CD14-positive monocyte (primary cell): ENCODE results near the gene ITGB2. TPM values are rescaled to one million over a fixed set of nuclear protein-coding genes. Genes with fewer than 3 reads are reported as not detected.

Experiments used
- DNase-seq, 3 donors: peaks; one replicate each; pipeline ENCODE4 v3.0.0-alpha.2; 2011 to 2022
- H2AFZ ChIP-seq: 2 replicates; pipeline ENCODE4 v1.6.0; 2012; ENCODE audit warnings: mild to moderate bottlenecking, low read depth, low read length, inconsistent platforms; ENCODE audit not compliant: insufficient read depth, poor library complexity, severe bottlenecking
- H3K27ac ChIP-seq, 2 donors: 1 replicate in 1 of 2; 2 replicates in 1 of 2; pipeline ENCODE4 v1.5.1; 2012 to 2013; ENCODE audit warnings: low read length in 2 of 2, control low read depth in 1 of 2, inconsistent platforms in 1 of 2, low read depth in 1 of 2, mild to moderate bottlenecking in 1 of 2
- H3K27me3 ChIP-seq, 2 donors: one replicate each; pipeline versions ENCODE4 v1.6.0 to v1.6.1; 2011 to 2013; ENCODE audit warnings: low read length in 2 of 2; ENCODE audit not compliant: control insufficient read depth in 2 of 2, insufficient read depth in 2 of 2
- H3K36me3 ChIP-seq, 2 donors: replicated peaks in 1 of 2; 1 replicate in 1 of 2; 2 replicates in 1 of 2; pipeline versions ENCODE4 v1.5.1 to v1.6.1; 2012 to 2013; ENCODE audit warnings: low read length in 2 of 2, control low read depth in 1 of 2, inconsistent platforms in 1 of 2, mild to moderate bottlenecking in 1 of 2; ENCODE audit not compliant: insufficient read depth in 2 of 2, control insufficient read depth in 1 of 2
- H3K4me1 ChIP-seq, 2 donors: 1 replicate in 1 of 2; 2 replicates in 1 of 2; pipeline versions ENCODE4 v1.5.1 to v1.6.1; 2012 to 2013; ENCODE audit warnings: low read length in 2 of 2, control low read depth in 1 of 2, inconsistent platforms in 1 of 2, mild to moderate bottlenecking in 1 of 2, moderate library complexity in 1 of 2; ENCODE audit not compliant: insufficient read depth in 2 of 2, control insufficient read depth in 1 of 2
- H3K4me2 ChIP-seq: replicated peaks from 2 replicates; pipeline ENCODE3; 2012; ENCODE audit warnings: low read length, moderate library complexity, mild to moderate bottlenecking; ENCODE audit not compliant: poor library complexity, severe bottlenecking; ENCODE audit errors: extremely low read depth
- H3K4me3 ChIP-seq, 3 experiments: fragments of 200-600 bp in 1 of 3; sonication (generic) in 1 of 3; replicated peaks in 1 of 3; 1 replicate in 2 of 3; 2 replicates in 1 of 3; pipeline ENCODE4 v1.5.1; 2011 to 2013; ENCODE audit warnings: low read length in 3 of 3, mild to moderate bottlenecking in 3 of 3, control low read depth in 2 of 3, low read depth in 2 of 3, inconsistent platforms in 1 of 3, moderate library complexity in 1 of 3
- H3K79me2 ChIP-seq: 2 replicates; pipeline ENCODE4 v1.6.0; 2012; ENCODE audit warnings: mild to moderate bottlenecking, control low read depth, inconsistent platforms, low read length, moderate library complexity; ENCODE audit not compliant: insufficient read depth
- H3K9ac ChIP-seq: 2 replicates; pipeline ENCODE4 v1.6.0; 2017; ENCODE audit warnings: low read length, mild to moderate bottlenecking; ENCODE audit not compliant: insufficient read depth, poor library complexity, severe bottlenecking
- H3K9me3 ChIP-seq, 2 donors: replicated peaks in 1 of 2; 1 replicate in 1 of 2; 2 replicates in 1 of 2; pipeline versions ENCODE4 v1.5.1 to v1.6.1; 2012 to 2013; ENCODE audit warnings: low read length in 2 of 2, control low read depth in 1 of 2; ENCODE audit not compliant: control insufficient read depth in 1 of 2, insufficient read depth in 1 of 2
- H4K20me1 ChIP-seq: 2 replicates; pipeline ENCODE4 v1.6.0; 2012; ENCODE audit warnings: mild to moderate bottlenecking, low read length, control low read depth, moderate library complexity; ENCODE audit not compliant: insufficient read depth
- H3K27ac Mint-ChIP-seq, 7 donors: one replicate each; pipeline ENCODE4 v1.8.0; 2020; ENCODE audit warnings: mild to moderate bottlenecking in 7 of 7, mixed read lengths in 7 of 7, moderate library complexity in 6 of 7, inconsistent platforms in 2 of 7
- H3K27me3 Mint-ChIP-seq, 3 donors: one replicate each; pipeline ENCODE4 v1.8.0; 2021 to 2022; ENCODE audit warnings: low read depth in 3 of 3, mild to moderate bottlenecking in 3 of 3, mixed read lengths in 3 of 3, moderate library complexity in 3 of 3, inconsistent platforms in 1 of 3
- H3K36me3 Mint-ChIP-seq, 2 donors: one replicate each; pipeline ENCODE4 v1.8.0; 2020; ENCODE audit warnings: mixed read lengths in 2 of 2, inconsistent platforms in 1 of 2, mild to moderate bottlenecking in 1 of 2
- H3K4me1 Mint-ChIP-seq: one replicate; pipeline ENCODE4 v1.8.0; 2020; ENCODE audit warnings: mild to moderate bottlenecking, mixed read lengths
- H3K4me3 Mint-ChIP-seq, 2 donors: one replicate each; pipeline ENCODE4 v1.8.0; 2020; ENCODE audit warnings: mild to moderate bottlenecking in 2 of 2, mixed read lengths in 2 of 2, moderate library complexity in 1 of 2
- H3K9me3 Mint-ChIP-seq, 7 donors: one replicate each; pipeline ENCODE4 v1.8.0; 2020 to 2022; ENCODE audit warnings: mixed read lengths in 7 of 7, mild to moderate bottlenecking in 6 of 7, moderate library complexity in 6 of 7, inconsistent platforms in 2 of 7
- CTCF ChIP-seq: fragments of 200-600 bp; IDR thresholded peaks from one replicate; pipeline ENCODE4 v1.8.0; 2022; ENCODE audit warnings: antibody characterized with exemption, mild to moderate bottlenecking
- whole genome bisulfite sequencing: methylation state at CpG from one replicate; pipeline ENCODE4 v1.1.5; 2013; ENCODE audit warnings: missing lambda C conversion rate; ENCODE audit not compliant: insufficient coverage; 5-methylcytosine and 5-hydroxymethylcytosine counted together
- intact Hi-C, 2 donors: fragments of 100-400 bp; cut with micrococcal nuclease; formaldehyde crosslinking; loops; one replicate each; pipeline versions ENCODE4 v1.15.0 to v1.15.1; 2023
- polyA plus RNA-seq, 3 donors: library from polyadenylated mRNA; depleted of rRNA in 1 of 3; unstranded in 2 of 3; stranded (reverse) in 1 of 3; fragments of 300-500 nt in 2 of 3; fragments of >200 nt in 1 of 3; fragmentation: Illumina TruSeq in 2 of 3; gene quantifications; 1 replicate in 2 of 3; 2 replicates in 1 of 3; pipeline ENCODE4 v1.2.3, GENCODE V29; 2012 to 2021

The ITGB2 gene
- polyA plus RNA-seq, 3 donors, result 1,470 to 1,628 (median 1,602) TPM

GRCh38 chr21:44931501-44932407 is 11.1 kb upstream of the ITGB2 start:
- DNase-seq, result no peak
- no peaks in the 10 kb centered on the region for H3K9me3 ChIP-seq
- H3K27ac ChIP-seq, result peak overlapping the region; percentile 76 to 84
- H3K9ac ChIP-seq, result peak overlapping the region; percentile 76
- H3K4me2 ChIP-seq, result peak overlapping the region; percentile 88
- Mint-ChIP-seq H3K27ac (peak overlapping the region; percentile 86 to 94 (median 91)), H3K27me3 (peaks cover 0 to 7% (median 3%) of the 10 kb centered on the region in 3 donors), H3K36me3 (peaks cover 10 to 31% of the 10 kb centered on the region in 2 donors), H3K4me3 (peak overlapping the region; percentile 81 to 95), H3K9me3 (peaks cover 0 to 1% (median 0%) of the 10 kb centered on the region in 7 donors), H3K4me1 (peaks cover 60% of the 10 kb centered on the region)
- H3K27me3 ChIP-seq, result no peaks in the 10 kb centered on the region
- H3K36me3 ChIP-seq, result peaks cover 0 to 7% of the 10 kb centered on the region in 2 donors
- intact Hi-C loops, result loop anchor here in 1 of 2 donors (2.0 to 5.0 kb wide), 2 partner anchors 15 to 114 kb away; partner anchors contain the start of gene SUMO3
- TF ChIP-seq CTCF, result no peak
- peaks cover 80% of the 10 kb centered on the region for H3K79me2 ChIP-seq
- peak overlapping the region; percentile 71 to 81 (median 79) for H3K4me3 ChIP-seq
- peaks cover 65 to 70% of the 10 kb centered on the region in 2 donors for H3K4me1 ChIP-seq
- H2AFZ ChIP-seq, result peak overlapping the region; percentile 61
- peaks cover 30% of the 10 kb centered on the region for H4K20me1 ChIP-seq
- under 1% methylated on average over 72 of the region's 78 CpGs for WGBS

GRCh38 chr21:44931137-44931500 is 10.4 kb upstream of the ITGB2 start:
- peak overlapping the region; percentile 11 for H2AFZ ChIP-seq
- peaks cover 82% of the 10 kb centered on the region for H3K79me2 ChIP-seq
- Mint-ChIP-seq H3K9me3 (peaks cover 0 to 1% (median 0%) of the 10 kb centered on the region in 7 donors), H3K4me1 (peaks cover 66% of the 10 kb centered on the region), H3K27ac (peak overlapping the region; percentile 86 to 94 (median 91)), H3K27me3 (peaks cover 0 to 7% (median 3%) of the 10 kb centered on the region in 3 donors), H3K4me3 (peak overlapping the region; percentile 81 to 95), H3K36me3 (peaks cover 7 to 31% of the 10 kb centered on the region in 2 donors)
- intact Hi-C loops, result loop anchor here in 1 of 2 donors (2.0 to 5.0 kb wide), 2 partner anchors 14 to 114 kb away; partner anchors contain the start of gene SUMO3
- no peaks in the 10 kb centered on the region for H3K27me3 ChIP-seq
- H3K9me3 ChIP-seq, result no peaks in the 10 kb centered on the region
- peak overlapping the region; percentile 88 for H3K4me2 ChIP-seq
- WGBS, result under 1% methylated on average over 17 of the region's 19 CpGs
- peaks cover 0 to 7% of the 10 kb centered on the region in 2 donors for H3K36me3 ChIP-seq
- peaks cover 71 to 76% of the 10 kb centered on the region in 2 donors for H3K4me1 ChIP-seq
- peak; percentile 46 to 82 (median 65) for DNase-seq
- H3K27ac ChIP-seq, result peak overlapping the region; percentile 76 to 84
- TF ChIP-seq CTCF, result no peak
- peaks cover 30% of the 10 kb centered on the region for H4K20me1 ChIP-seq
- H3K9ac ChIP-seq, result peak overlapping the region; percentile 76
- H3K4me3 ChIP-seq, result peak overlapping the region; percentile 71 to 81 (median 79)
